HG03135 (cell line): ENCODE results near the gene ANKLE2.
"Not testable (repeated sequence)": the region's sequence is repeated elsewhere in the genome, so short reads cannot be mapped to it uniquely, and the experiment has no call there.

Experiments
- ATAC-seq: cut with Tn5 transposase; IDR thresholded peaks from one replicate; pipeline ENCODE4 v1.9.1; 2021; ENCODE audit warnings: mild to moderate bottlenecking, moderate library complexity; ENCODE audit not compliant: unreplicated experiment

ANKLE2 gene

DNA sequence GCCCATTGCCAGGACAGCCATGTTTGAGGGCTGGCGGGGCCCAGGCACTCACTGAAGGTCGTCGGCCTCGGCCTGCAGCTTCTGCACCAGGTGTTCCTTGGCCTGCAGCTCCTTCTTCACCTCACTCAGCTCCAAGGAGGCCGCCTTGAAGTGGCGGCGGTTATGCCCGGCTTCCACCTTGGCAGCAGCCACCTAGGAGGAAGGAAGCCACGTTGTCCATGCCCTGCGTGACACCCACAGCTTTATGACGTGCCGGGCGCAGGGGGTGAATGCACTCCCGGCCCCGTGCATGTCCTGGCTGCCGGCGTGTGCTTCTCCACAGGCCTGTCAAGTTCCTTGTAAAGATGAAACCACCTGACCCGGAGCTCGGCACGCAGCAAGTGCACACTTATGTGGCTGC, 16.0 kb upstream of the ANKLE2 start:
- ATAC-seq, result no peak

DNA sequence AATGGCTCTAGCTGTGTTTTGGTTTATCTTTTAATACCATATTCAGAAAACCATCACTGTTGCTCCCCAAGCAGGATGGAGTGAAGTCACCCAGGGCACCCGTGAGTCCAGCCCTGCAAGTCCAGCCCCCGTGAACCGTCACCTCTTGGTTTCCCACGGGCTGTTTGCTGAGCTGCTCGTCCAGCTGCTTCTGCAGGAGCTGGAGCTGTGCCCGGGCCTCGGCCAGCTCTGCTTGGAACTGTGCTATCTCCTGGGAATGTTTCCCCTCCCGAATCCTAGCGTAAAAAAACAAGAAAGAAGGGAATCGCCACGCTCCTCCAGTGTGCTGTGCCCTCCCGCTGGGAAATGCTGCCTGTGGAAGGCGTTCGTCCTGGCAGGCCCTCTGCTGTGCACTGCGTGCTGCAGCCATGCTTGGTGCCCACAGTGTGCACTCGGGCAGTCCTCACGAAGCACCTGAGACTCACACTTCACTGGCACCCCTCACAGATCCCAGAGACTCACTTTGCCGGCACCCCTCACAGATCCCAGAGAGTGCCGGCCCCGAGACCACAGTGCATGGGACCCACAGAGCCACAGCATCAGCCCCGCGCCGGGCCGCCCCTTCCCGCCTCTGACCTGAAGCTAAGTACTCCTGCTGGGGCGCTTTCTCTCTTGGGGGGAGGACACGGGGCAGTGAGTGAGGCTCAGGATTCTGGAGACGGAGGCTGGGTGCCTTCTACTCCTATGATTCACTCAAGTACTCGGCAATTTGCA, 15.4 kb upstream of the ANKLE2 start:
- ATAC-seq, result no peak

DNA sequence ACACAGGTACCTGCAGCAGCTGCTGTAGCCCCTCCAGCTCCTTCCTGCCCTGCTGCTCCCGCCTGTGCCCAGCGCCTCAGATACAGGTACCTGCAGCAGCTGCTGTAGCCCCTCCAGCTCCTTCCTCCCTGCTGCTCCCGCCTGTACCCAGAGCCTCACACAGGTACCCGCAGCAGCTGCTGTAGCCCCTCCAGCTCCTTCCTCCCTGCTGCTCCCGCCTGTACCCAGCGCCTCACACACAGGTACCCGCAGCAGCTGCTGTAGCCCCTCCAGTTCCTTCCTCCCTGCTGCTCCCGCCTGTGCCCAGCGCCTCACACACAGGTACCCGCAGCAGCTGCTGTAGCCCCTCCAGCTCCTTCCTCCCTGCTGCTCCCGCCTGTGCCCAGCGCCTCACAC, 14.6 kb upstream of the ANKLE2 start:
- ATAC-seq, result not testable (repeated sequence)

DNA sequence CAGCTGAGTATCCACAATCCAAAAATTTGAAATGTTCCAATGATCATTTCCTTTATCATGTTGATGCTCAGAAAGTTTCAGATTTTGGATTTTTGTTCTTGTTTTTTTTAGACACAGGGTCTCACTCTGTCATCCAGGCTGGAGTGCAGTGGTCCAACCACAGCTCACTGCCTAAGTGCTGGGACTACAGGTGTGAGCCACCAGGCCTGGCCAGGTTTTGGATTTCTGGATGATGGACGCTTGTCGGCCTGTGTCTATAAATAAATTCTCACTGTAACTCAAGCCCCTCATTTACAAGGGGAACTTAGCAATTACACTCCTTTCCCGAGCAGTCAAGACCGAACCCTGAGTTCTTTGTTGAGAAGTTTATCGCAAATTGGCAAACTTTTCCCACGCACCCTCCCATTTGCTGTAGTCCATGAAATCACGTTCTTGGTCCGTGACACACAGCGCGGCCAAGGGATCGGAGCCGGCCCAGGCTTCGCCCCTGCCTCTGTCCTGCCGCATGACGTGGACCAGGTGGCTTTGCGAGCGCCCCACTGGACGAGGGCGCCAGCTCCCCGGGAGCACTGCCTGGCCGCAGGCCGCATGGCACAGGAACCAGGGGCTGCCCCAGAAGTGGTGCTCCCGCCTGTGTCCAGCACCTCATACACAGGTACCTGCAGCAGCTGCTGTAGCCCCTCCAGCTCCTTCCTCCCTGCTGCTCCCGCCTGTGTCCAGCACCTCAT, 14.0 kb upstream of the ANKLE2 start:
- ATAC-seq, result no peak

DNA sequence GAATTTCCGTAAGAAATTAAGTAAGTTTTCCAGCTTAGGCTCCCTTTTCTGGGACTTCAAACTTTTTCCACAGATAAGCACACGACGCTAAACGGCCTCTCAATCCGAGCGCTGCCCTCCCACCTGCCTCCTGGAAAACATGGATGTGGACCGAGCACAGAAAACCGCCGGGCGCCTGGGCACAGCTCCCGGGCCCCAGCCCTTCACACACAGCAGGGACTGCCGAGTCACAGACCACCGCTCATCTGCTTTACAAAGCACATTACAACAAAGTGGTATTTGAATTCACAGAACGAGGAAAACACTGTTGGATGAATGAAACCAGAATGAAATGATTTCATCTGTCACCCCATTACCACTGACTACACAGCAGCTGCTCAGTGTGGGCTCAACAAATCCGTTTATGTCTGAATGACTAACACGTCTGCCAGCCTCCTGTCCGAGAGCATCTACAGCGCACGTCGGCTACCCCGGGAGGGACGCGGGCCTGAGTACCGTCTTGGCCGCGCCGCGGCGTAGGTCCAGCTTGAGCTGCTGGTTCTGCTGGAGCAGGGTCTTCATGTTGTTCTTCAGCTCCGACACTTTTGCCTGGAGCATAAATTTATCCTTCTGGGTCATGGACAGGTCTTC, 13.1 kb upstream of the ANKLE2 start:
- no peak for ATAC-seq

DNA sequence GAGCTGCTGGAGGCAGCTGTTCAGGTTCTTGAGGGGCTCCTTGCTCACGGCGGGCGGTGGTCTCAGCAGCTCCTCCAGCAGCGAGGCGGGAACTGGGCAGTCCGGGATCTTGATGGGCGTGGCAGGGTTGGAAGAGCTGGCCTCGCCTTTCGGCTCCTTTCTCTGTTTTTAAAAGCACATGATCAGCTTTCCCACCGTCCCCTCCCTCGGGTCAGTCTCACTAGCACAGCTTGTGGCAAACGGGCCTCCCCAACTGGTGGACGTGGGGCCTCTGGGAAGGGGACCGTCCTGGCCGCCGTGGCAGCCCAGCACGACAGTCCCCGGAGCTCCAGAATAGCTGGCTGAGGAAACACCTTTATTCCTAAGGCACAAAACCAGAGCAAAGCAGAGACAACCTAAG, 12.5 kb upstream of the ANKLE2 start:
- no peak for ATAC-seq

DNA sequence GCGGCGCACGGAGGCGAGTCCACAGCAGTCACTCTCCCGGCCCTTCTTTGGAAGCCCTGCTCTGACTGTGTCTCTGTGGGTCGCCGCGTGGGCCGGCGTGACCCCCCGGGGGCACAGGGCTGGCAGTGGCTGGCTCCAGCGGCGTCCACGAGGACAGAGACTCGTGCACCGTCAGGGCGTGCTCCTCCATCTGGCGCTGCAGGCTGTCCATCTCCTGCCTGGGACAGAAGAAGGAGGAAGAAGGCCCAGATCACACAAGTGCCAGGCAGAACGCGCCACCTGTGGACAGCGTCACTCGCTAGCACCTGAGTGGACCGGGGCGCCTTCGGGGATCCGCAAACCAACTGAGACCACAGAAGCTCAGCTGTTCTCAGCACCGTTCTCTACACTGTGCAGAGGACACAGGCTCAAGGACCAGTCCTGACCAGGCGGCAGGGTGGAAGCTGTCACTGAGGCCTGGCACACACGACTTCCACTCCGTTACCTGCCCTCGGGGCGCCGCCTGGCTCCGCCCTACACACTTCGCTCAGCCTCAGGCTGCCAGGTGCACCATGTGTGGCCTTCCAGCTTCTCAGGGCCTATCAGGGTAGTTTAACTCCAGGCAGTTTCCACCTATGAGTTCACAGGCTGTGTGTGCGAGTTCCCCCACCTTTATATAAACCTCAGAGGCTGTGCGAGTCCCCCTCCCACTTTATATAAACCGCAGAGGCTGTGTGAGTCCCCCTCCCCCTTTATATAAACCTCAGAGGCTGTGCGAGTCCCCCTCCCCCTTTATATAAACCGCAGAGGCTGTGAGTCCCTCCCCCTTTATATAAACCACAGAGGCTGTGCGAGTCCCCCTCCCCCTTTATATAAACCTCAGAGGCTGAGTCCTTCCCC, 11.7 kb upstream of the ANKLE2 start:
- ATAC-seq, result no peak

DNA sequence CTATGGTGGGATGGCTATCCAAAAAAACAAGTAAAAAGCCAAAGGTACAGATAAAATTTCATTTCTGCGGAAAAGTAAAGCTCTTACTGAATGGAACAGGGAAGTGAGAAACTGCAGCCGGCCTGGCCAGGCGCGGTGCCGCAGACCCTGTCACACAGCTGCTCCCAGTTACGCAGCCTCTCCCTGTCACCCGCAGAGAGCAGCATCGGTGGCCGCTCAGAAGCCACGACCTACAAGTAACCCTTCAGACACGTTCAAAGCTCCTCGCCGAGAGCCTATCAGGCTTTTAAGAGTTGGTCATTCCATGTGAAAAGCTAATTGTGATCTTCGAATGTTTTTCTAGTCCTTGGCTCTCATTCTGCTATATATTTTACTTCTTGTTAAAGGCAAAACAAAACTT, 11.0 kb upstream of the ANKLE2 start:
- no peak for ATAC-seq

DNA sequence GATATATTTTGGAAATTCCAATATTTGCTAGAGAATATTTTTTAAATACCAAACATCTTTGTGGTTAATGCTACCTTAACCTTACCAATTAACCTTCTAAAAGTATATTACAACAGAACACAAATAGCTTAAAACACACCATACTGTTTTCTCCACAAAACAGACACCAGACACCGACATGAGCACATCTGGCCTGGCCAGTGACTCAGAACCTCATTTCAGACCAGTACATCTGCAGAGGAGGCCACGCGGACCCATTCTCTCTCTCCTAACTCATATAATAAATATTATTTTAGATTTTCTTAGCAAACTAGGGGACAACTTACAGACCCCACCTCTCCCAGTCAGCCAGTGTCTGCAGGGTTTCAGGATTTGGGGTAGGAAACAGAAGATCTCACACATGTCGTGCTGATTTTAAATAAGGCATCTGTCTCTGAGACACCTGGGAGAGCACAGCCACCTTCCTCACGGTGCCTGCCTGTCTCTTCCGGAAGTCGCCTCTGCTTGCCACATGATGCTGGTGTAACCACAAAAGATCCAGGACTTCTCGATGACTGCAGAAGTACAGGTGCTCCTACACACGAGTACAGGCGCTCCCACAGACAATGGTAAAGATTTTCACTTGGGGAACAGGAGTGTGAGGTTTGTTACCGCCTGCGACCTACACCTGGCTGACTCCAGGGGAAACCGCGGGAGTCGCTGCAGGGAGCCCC, 9.7 kb upstream of the ANKLE2 start:
- peak; percentile 48 for ATAC-seq

DNA sequence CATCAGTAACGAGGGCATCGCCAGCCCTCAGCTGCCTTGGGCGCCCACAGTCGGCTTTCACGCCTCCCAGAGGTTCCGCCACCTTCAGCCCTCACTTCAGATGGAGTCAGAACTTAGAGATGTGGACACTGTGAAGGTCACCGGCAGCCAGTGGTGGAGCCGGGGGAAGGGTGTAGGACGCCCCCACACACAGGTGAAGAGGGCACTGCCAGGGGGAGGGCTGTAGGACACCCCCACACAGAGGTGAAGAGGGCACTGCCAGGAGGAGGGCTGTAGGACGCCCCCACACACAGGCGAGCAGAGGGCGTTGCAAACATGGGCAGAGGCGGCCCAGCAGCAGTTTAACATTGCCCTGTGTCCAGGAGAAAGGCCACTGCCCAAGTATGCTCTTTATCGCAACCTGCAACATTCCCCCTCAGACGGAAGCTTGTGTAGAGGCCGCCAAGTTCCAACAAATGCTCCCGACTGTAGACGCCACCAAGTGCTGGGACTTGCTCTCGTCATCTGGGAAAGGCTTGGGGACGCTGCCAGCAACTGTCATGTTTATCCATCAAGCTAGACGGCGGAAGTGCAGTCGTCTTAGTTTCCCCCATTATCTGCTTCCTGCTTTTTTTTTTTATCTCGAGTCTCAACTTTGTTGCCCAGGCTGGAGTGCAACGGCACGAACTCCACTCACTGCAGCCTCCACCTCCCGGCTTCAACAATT, 4.9 kb upstream of the ANKLE2 start:
- ATAC-seq, result no peak

DNA sequence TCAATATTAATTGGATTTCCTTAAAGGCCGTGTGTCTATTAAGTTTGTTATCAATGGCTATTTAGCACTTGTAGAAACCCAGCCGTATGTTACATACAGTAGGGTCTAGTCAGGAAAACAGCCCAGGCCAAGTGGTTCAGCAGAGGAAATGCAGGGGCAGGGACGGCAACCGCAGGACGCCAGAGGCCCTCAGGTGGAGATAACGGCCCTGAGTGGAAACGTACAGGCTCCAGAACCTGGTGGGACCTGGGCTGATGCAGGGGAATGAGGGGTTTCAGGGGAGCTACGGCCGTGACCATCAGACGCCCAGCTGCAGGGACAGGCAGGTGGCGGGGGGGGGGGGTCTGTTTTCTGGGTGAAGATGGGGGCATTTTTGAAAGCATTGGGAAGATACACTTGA, 3.7 kb upstream of the ANKLE2 start:
- ATAC-seq, result no peak

DNA sequence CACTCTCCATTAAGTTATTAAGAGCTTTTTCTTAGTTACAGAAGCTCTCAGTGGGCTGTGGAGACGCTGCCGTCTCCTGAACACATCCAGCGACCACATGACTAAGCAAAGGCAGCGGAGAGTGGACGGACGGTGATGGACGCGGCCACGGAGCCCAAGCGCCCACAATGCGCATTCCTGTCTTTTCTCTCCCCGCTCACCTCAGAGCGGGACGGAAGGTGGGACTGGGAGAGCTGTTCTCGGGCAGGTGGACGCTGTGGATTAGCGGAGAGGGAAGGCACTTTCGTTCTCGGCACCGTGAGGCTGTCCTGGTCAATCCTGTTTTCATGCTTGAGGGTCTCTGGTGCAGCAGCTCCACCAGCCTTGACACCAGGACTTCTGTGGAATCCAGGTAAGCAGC, 2.6 kb upstream of the ANKLE2 start:
- no peak for ATAC-seq

DNA sequence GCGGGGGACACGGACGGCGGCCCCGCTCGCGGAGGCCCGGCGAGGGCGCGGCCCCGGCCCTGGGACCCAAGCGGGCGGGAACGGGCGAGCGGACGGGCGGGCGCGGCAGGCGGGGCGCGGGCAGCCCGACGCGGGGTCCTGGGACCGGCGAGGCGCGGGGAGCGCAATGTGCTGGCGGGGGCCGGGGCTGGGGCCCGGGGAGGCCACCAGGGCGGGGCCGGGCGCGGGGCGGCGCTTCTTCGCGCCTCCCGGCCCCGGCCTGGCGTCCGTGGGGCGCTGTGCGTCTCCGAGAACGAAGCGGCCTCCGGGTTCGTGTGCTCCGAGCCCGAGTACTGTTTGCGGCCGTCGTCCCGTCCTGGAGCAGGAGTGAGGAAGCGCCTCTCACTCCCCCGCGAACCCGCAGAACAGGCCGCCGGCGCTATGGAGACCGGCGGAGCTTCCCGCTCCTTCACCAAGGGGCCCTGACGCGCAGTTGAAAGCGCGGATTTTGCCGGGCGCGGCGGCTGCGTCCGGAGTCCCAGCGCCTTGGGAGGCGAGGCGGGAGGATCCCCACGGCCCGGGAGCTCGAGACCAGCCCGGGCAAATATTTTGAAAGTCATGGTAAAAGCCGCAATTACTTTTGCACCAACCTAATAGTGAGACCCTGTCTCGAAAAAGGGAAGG, 420 bp upstream of the ANKLE2 start:
- ATAC-seq, result peak; percentile 77

DNA sequence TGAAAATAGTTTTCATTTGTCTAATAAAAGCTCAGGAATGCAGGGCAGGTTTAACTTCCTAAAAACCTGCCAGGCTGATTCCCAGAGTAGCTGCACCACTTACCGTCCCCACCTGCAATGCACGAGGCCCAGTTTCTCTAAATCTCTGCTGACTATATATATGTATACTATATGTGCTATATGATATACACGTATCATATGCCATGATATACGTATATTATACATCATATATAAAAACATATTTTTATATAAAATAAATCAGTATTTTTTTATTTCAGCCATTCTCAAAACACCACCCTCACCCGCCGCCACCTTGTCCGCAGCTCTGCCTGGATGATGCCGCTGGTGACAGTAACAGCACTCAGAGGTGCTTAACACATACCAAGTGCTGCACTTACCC, 2.3 kb downstream of the ANKLE2 start:
- ATAC-seq, result no peak

DNA sequence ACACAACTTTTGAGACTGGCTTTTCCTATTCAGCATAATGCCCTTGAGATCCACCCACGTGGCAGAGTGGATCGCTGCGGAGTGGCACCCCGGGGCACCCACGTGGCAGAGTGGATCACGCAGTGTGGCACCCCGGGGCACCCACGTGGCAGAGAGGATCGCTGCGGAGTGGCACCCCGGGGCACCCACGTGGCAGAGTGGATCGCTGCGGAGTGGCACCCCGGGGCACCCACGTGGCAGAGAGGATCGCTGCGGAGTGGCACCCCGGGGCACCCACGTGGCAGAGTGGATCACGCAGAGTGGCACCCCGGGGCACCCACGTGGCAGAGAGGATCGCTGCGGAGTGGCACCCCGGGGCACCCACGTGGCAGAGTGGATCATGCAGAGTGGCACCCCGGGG, 2.8 kb downstream of the ANKLE2 start:
- ATAC-seq, result not testable (repeated sequence)

DNA sequence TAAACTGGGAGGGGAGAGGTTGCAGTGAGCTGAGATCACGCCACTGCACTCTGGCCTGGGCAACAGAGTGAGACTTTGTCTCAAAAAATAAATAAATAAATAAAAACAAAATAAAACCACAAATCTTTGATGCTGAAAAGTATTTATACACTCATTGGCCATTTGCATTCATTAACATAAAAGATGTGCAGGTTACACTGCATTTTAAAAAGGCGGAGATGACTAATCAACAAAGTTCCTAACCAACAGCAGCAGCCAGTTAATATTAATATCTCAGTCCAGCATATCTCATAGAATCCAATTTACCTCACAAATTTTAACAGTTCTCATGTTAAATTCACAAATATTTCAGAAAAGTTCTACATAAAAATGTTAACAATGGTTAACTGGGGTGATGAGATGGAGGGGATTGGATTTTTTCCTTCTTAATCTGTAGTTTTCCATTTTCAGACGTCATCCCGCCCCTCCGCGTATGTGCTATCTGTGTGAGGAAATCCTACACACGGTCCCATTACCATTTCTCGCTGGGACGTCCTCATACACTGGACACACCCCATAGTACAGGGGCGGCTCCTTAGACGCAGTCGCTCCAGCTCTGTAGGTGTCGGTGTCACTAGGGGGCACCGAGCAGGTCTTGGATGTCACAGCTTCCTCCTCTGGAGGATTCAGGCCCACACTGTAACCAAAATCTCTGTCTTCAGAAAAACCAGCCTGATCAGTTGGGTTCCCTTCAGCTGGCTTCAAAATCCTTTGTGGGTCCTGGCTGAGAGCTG, 7.3 kb downstream of the ANKLE2 start:
- ATAC-seq, result no peak

DNA sequence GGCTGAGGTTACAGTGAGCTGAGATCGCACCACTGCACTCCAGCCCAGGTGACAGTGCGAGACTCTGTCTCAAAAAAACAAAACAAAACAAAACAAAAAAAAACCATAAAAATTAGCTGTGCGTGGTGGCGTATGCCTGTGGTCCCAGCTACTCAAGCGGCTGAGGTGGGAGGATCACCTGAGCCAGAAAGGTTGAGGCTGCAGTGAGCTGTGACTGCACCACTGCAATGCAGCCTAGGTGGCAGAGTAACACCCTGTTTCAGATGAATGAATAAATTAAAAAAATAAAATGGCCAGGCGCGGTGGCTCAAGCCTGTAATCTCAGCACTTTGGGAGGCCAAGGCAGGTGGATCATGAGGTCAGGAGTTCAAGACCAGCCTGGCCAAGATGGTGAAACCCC, 8.0 kb downstream of the ANKLE2 start:
- not testable (repeated sequence) for ATAC-seq

DNA sequence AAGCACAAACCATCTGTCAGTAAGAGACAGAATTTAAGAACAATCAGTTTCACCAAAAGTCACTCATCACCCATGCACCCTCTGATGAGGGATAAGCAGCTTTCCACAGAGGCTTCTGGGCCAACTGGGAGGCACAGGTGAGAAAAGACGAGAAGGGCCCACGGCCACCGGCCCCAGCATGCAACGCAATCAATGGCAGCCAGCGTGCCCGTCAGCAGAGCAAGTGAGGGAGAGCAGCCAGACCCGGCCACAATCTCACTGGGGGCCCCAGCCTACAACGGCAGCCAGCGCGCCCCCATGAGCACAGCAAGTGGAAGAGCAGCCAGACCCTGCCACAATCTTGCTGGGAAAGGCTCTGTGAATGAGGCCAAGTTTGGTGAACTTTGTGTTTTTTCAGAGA, 13.3 kb downstream of the ANKLE2 start:
- ATAC-seq, result no peak

DNA sequence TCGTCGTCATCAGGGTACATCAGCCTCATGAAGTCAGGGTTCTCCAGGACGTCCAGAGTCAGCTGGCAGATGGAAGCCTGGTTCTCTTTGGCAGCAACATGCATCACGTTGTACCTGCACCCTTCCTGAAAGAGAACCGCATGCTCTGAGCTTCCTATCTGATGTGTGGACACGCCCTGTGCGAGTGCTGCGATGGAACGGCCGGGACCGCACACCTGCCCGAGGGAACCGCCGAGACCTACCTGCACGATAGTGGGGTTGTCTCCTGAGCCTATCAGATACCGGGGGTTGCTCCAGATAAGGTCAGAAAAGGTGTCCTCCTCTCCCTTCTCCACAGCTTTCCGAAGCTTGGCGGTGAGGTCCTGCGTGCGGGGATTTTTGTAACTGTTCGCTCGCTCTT, 13.7 kb downstream of the ANKLE2 start:
- ATAC-seq, result no peak
